Measurements from ENCODE around the gene NPC1L1. TPM values are rescaled to one million over a fixed set of nuclear protein-coding genes. Genes with fewer than 3 reads are reported as not detected.

The NPC1L1 gene
- total and polyA plus RNA-seq, 2 of the 13 experiments (the other 11 are each of a cell fraction or from before 2014, with no cell fraction given): 4.8 to 14.5 TPM

DNA sequence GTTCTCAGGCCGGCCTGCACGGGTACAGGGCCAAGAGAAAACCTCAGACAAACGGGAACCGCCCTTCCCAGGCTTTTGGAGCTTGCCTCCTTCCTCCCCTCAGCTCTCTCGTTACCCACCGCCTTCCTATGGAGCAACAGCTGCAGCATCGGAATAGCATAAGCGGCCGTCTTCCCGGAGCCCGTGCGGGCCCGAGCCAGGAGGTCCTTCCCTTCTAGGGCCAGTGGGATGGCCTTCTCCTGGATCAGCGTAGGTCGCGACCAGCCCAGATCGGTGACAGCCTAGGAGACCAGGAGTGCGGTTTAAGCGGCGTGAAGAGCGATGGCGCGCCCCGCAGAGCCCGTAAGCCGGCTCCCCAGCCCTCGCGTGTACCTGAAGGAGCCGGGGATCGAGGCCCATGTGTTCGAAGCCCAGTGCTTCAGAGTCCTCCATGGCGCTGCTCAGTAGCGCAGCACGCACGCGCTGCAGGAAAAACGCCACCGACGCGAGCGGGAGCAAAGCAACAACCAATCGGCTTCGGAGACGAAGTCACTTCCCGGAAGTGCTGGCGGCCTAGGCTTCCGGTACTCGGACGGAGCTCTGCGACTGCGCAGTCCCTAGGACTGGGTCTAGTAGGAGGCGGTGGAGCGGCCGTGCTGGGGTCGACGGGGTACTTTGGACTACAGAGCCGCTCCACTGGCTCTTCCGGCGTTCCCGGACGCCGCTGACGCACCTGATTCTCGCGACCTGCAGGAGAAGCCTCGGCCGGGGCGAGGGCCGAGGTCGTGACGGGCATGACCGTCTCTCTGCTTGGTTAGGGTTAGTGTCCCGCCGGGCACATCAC, 32.5 kb upstream of the NPC1L1 start, which contains the start of gene DDX56 (continued):
- TF ChIP-seq, protein P1, sequence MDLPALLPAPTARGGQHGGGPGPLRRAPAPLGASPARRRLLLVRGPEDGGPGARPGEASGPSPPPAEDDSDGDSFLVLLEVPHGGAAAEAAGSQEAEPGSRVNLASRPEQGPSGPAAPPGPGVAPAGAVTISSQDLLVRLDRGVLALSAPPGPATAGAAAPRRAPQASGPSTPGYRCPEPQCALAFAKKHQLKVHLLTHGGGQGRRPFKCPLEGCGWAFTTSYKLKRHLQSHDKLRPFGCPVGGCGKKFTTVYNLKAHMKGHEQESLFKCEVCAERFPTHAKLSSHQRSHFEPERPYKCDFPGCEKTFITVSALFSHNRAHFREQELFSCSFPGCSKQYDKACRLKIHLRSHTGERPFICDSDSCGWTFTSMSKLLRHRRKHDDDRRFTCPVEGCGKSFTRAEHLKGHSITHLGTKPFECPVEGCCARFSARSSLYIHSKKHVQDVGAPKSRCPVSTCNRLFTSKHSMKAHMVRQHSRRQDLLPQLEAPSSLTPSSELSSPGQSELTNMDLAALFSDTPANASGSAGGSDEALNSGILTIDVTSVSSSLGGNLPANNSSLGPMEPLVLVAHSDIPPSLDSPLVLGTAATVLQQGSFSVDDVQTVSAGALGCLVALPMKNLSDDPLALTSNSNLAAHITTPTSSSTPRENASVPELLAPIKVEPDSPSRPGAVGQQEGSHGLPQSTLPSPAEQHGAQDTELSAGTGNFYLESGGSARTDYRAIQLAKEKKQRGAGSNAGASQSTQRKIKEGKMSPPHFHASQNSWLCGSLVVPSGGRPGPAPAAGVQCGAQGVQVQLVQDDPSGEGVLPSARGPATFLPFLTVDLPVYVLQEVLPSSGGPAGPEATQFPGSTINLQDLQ (CRISPR knock-in tag; IDR thresholded peaks at IDR 0.05): no peak; the same call in 1 of the 2 replicates
- TF ChIP-seq, protein P2, sequence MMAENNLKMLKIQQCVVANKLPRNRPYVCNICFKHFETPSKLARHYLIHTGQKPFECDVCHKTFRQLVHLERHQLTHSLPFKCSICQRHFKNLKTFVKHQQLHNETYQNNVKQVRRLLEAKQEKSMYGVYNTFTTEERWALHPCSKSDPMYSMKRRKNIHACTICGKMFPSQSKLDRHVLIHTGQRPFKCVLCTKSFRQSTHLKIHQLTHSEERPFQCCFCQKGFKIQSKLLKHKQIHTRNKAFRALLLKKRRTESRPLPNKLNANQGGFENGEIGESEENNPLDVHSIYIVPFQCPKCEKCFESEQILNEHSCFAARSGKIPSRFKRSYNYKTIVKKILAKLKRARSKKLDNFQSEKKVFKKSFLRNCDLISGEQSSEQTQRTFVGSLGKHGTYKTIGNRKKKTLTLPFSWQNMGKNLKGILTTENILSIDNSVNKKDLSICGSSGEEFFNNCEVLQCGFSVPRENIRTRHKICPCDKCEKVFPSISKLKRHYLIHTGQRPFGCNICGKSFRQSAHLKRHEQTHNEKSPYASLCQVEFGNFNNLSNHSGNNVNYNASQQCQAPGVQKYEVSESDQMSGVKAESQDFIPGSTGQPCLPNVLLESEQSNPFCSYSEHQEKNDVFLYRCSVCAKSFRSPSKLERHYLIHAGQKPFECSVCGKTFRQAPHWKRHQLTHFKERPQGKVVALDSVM (CRISPR knock-in tag; IDR thresholded peaks at IDR 0.05): peak; percentile 52; the same call in 1 of the 2 replicates
- TF ChIP-seq ZNF260 (CRISPR knock-in tag; IDR thresholded peaks at IDR 0.05; ENCODE audit: borderline replicate concordance, low read depth) (no peak), SNAPC2 (CRISPR knock-in tag; IDR thresholded peaks at IDR 0.05) (0 out of 2 replicates have a peak, but pooled peaks have one; percentile 68), HMGA1 (CRISPR knock-in tag; conservative IDR thresholded peaks at IDR 0.05) (no peak), ZNF598 (CRISPR knock-in tag; IDR thresholded peaks at IDR 0.05; ENCODE audit: borderline replicate concordance) (peak; percentile 60; the same call in 1 of the 2 replicates), ZSCAN9 (CRISPR knock-in tag; IDR thresholded peaks at IDR 0.05; ENCODE audit: borderline replicate concordance) (peak; percentile 64; the same call in 1 of the 2 replicates), ZNF451 (CRISPR knock-in tag; IDR thresholded peaks at IDR 0.05) (no peak; the same call in none of the 2 replicates), NBN (conservative IDR thresholded peaks at IDR 0.05) (no peak), SUZ12 (IDR thresholded peaks at IDR 0.05; ENCODE audit: low read depth, low read length) (no peak), MLLT10 (CRISPR knock-in tag; IDR thresholded peaks at IDR 0.05) (no peak)
- TF ChIP-seq, protein P3, sequence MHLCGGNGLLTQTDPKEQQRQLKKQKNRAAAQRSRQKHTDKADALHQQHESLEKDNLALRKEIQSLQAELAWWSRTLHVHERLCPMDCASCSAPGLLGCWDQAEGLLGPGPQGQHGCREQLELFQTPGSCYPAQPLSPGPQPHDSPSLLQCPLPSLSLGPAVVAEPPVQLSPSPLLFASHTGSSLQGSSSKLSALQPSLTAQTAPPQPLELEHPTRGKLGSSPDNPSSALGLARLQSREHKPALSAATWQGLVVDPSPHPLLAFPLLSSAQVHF (CRISPR knock-in tag; IDR thresholded peaks at IDR 0.05): peak; percentile 88; the same call in 1 of the 2 replicates
- TF ChIP-seq, protein P4, sequence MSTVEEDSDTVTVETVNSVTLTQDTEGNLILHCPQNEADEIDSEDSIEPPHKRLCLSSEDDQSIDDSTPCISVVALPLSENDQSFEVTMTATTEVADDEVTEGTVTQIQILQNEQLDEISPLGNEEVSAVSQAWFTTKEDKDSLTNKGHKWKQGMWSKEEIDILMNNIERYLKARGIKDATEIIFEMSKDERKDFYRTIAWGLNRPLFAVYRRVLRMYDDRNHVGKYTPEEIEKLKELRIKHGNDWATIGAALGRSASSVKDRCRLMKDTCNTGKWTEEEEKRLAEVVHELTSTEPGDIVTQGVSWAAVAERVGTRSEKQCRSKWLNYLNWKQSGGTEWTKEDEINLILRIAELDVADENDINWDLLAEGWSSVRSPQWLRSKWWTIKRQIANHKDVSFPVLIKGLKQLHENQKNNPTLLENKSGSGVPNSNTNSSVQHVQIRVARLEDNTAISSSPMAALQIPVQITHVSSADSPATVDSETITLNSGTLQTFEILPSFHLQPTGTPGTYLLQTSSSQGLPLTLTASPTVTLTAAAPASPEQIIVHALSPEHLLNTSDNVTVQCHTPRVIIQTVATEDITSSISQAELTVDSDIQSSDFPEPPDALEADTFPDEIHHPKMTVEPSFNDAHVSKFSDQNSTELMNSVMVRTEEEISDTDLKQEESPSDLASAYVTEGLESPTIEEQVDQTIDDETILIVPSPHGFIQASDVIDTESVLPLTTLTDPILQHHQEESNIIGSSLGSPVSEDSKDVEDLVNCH (CRISPR knock-in tag; IDR thresholded peaks at IDR 0.05): peak; percentile 87; the same call in 1 of the 2 replicates
- TF ChIP-seq, protein P5, sequence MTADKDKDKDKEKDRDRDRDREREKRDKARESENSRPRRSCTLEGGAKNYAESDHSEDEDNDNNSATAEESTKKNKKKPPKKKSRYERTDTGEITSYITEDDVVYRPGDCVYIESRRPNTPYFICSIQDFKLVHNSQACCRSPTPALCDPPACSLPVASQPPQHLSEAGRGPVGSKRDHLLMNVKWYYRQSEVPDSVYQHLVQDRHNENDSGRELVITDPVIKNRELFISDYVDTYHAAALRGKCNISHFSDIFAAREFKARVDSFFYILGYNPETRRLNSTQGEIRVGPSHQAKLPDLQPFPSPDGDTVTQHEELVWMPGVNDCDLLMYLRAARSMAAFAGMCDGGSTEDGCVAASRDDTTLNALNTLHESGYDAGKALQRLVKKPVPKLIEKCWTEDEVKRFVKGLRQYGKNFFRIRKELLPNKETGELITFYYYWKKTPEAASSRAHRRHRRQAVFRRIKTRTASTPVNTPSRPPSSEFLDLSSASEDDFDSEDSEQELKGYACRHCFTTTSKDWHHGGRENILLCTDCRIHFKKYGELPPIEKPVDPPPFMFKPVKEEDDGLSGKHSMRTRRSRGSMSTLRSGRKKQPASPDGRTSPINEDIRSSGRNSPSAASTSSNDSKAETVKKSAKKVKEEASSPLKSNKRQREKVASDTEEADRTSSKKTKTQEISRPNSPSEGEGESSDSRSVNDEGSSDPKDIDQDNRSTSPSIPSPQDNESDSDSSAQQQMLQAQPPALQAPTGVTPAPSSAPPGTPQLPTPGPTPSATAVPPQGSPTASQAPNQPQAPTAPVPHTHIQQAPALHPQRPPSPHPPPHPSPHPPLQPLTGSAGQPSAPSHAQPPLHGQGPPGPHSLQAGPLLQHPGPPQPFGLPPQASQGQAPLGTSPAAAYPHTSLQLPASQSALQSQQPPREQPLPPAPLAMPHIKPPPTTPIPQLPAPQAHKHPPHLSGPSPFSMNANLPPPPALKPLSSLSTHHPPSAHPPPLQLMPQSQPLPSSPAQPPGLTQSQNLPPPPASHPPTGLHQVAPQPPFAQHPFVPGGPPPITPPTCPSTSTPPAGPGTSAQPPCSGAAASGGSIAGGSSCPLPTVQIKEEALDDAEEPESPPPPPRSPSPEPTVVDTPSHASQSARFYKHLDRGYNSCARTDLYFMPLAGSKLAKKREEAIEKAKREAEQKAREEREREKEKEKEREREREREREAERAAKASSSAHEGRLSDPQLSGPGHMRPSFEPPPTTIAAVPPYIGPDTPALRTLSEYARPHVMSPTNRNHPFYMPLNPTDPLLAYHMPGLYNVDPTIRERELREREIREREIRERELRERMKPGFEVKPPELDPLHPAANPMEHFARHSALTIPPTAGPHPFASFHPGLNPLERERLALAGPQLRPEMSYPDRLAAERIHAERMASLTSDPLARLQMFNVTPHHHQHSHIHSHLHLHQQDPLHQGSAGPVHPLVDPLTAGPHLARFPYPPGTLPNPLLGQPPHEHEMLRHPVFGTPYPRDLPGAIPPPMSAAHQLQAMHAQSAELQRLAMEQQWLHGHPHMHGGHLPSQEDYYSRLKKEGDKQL (CRISPR knock-in tag; IDR thresholded peaks at IDR 0.05; ENCODE audit: low read depth): peak; percentile 51; the same call in 1 of the 2 replicates

Measured in HepG2 (cell line).